Stomach (tissue), 9 donors: ENCODE measurements around the gene SND1. TPM values are rescaled to one million over a fixed set of nuclear protein-coding genes. Genes with fewer than 3 reads are reported as not detected.

Experiments
- DNase-seq, 2 donors: peaks; one replicate each; pipeline versions ENCODE4 v3.0.0 to v3.0.0-alpha.2; 2013 to 2019
- H3K27ac ChIP-seq, 5 donors: fragments of 200-600 bp in 4 of 5; sonication (generic) in 4 of 5; one replicate each; pipeline ENCODE4 v1.5.1; 2013 to 2019; ENCODE audit warnings: mild to moderate bottlenecking in 1 of 5, moderate library complexity in 1 of 5
- H3K27me3 ChIP-seq, 3 donors: fragments of 200-600 bp; sonication (generic); one replicate each; pipeline ENCODE4 v1.5.1; 2017 to 2019; ENCODE audit warnings: mixed run types in 1 of 3
- H3K36me3 ChIP-seq, 4 donors: fragments of 200-600 bp; sonication (generic); 1 replicate in 3 of 4; 2 replicates in 1 of 4; pipeline ENCODE4 v1.5.1; 2016 to 2019
- H3K4me1 ChIP-seq, 4 donors: fragments of 200-600 bp; sonication (generic); one replicate each; pipeline ENCODE4 v1.5.1; 2016 to 2019
- H3K4me3 ChIP-seq, 4 donors: fragments of 200-600 bp; sonication (generic) in 3 of 4; one replicate each; pipeline ENCODE4 v1.5.1; 2016 to 2019; ENCODE audit warnings: mild to moderate bottlenecking in 1 of 4
- H3K9me3 ChIP-seq, 4 donors: fragments of 200-600 bp; sonication (generic); one replicate each; pipeline ENCODE4 v1.5.1; 2016 to 2019
- CTCF ChIP-seq, 7 experiments: fragments of 450-650 bp in 4 of 7; fragments of 200-600 bp in 3 of 7; sonication (generic) in 3 of 7; IDR thresholded peaks; one replicate each; pipeline ENCODE4 v1.5.1; 2016 to 2019; ENCODE audit warnings: antibody characterized with exemption in 7 of 7, control low read depth in 2 of 7, mild to moderate bottlenecking in 1 of 7
- EP300 ChIP-seq: sonication (generic); formaldehyde crosslinking; IDR thresholded peaks from one replicate; pipeline ENCODE4 v1.6.1; 2017; ENCODE audit warnings: antibody characterized with exemption
- POLR2A ChIP-seq, 4 donors: fragments of 450-650 bp; IDR thresholded peaks; one replicate each; pipeline ENCODE4 v1.6.1; 2016; ENCODE audit warnings: antibody characterized with exemption in 4 of 4, control low read depth in 2 of 4, mild to moderate bottlenecking in 1 of 4, moderate library complexity in 1 of 4
- POLR2AphosphoS5 ChIP-seq, 3 donors: sonication (generic); formaldehyde crosslinking; IDR thresholded peaks; one replicate each; pipeline ENCODE4 v1.6.1; 2016; ENCODE audit warnings: antibody characterized with exemption in 3 of 3
- WGBS, 5 donors: extraction: QIAGEN DNeasy Blood & Tissue Kit in 3 of 5; methylation state at CpG; one replicate each; pipeline versions ENCODE4 v1.1.5 to v1.1.7; 2013 to 2018; 5-methylcytosine and 5-hydroxymethylcytosine counted together
- intact Hi-C: fragments of 100-400 bp; cut with DNase I; formaldehyde crosslinking; loops from one replicate; pipeline ENCODE4 v1.15.1; 2023; ENCODE audit warnings: low total_unique reads
- polyA plus RNA-seq, 3 donors: library from polyadenylated mRNA; stranded (reverse); fragments of 200-250 nt; gene quantifications; one replicate each; pipeline ENCODE4 v1.2.3, GENCODE V29; 2013
- total RNA-seq, 5 donors: library from RNA; depleted of rRNA; stranded (reverse); fragments of >200 nt; gene quantifications; one replicate each; pipeline versions ENCODE4 v1.1.0 to v1.2.3, GENCODE V29; 2014 to 2016
- donor health status: healthy with polysubstance abuse.
- donor health status: Bipolar disorder and iron deficiency.
- donor health status: healthy.

The SND1 gene
- total and polyA plus RNA-seq, 8 donors = 63.3 to 799 (median 126) TPM

- Histone ChIP-seq H3K4me1 (peaks cover 5 to 51% (median 20%) of the 10 kb centered on the region in 4 donors), H3K4me3 (no peak overlapping the region), H3K27ac (no peak overlapping the region), H3K9me3 (no peaks in the 10 kb centered on the region), H3K27me3 (no peaks in the 10 kb centered on the region), H3K36me3 (no peaks in the 10 kb centered on the region)
- WGBS, 5 donors = 79 to 99% (median 93%) methylated on average over 2 of the region's 2 CpGs
- intact Hi-C loops = no loop called here
- TF ChIP-seq POLR2AphosphoS5 (IDR thresholded peaks at IDR 0.05) (no peak), CTCF (IDR thresholded peaks at IDR 0.05) (no peak), POLR2A (IDR thresholded peaks at IDR 0.05) (no peak), EP300 (no peak)
- no peak for DNase-seq
These were observed 168.7 kb downstream of the SND1 start for GRCh38 chr7:127820732-127821085.

GRCh38 chr7:127821146-127821545 is 169.2 kb downstream of the SND1 start:
- Histone ChIP-seq H3K9me3 (no peaks in the 10 kb centered on the region), H3K36me3 (no peaks in the 10 kb centered on the region), H3K4me3 (no peak overlapping the region), H3K4me1 (peaks cover 1 to 46% (median 17%) of the 10 kb centered on the region in 4 donors), H3K27me3 (no peaks in the 10 kb centered on the region), H3K27ac (no peak overlapping the region)
- intact Hi-C loops = no loop called here
- WGBS, 5 donors = 69 to 92% (median 86%) methylated on average over 1 of the region's 1 CpG
- DNase-seq = no peak
- no peak for TF ChIP-seq POLR2AphosphoS5 (IDR thresholded peaks at IDR 0.05)
- TF ChIP-seq EP300 = no peak
- TF ChIP-seq POLR2A (IDR thresholded peaks at IDR 0.05) = no peak
- no peak for TF ChIP-seq CTCF (IDR thresholded peaks at IDR 0.05)

- H3K27me3 ChIP-seq = no peaks in the 10 kb centered on the region
- TF ChIP-seq POLR2A (IDR thresholded peaks at IDR 0.05) (no peak), CTCF (IDR thresholded peaks at IDR 0.05) (no peak), POLR2AphosphoS5 (IDR thresholded peaks at IDR 0.05) (peak in 1 of 3 donors; percentile 34), EP300 (no peak)
- 82 to 88% (median 83%) methylated on average over 5 of the region's 5 CpGs for WGBS, 5 donors
These were observed 171.0 kb downstream of the SND1 start for GRCh38 chr7:127822822-127823508.

GRCh38 chr7:127824682-127825081 is 172.7 kb downstream of the SND1 start:
- no peaks in the 10 kb centered on the region for H3K36me3 ChIP-seq
- DNase-seq = no peak
- no peaks in the 10 kb centered on the region for H3K9me3 ChIP-seq
- peaks cover 0 to 25% (median 9%) of the 10 kb centered on the region in 4 donors for H3K4me1 ChIP-seq
- no peak overlapping the region for H3K4me3 ChIP-seq
- TF ChIP-seq EP300 = no peak
- H3K27ac ChIP-seq = no peak overlapping the region
- WGBS, 5 donors = 26 to 83% (median 68%) methylated on average over 1 of the region's 1 CpG
- intact Hi-C loops = no loop called here
- no peaks in the 10 kb centered on the region for H3K27me3 ChIP-seq

More at GRCh38 chr7:127822822-127823508, 171.0 kb downstream of the SND1 start:
- Histone ChIP-seq H3K27ac (no peak overlapping the region), H3K4me1 (peaks cover 0 to 28% (median 9%) of the 10 kb centered on the region in 4 donors), H3K36me3 (no peaks in the 10 kb centered on the region), H3K9me3 (no peaks in the 10 kb centered on the region), H3K4me3 (no peak overlapping the region)
- intact Hi-C loops = no loop called here
- peak in 1 of 2 donors; percentile 60 for DNase-seq

GRCh38 chr7:127828843-127829500 is 177.0 kb downstream of the SND1 start:
- no peak for DNase-seq
- WGBS, 5 donors = 82 to 87% (median 83%) methylated on average over 4 of the region's 4 CpGs
- H3K9me3 ChIP-seq = no peaks in the 10 kb centered on the region

More at GRCh38 chr7:127828843-127829500, 177.0 kb downstream of the SND1 start:
- intact Hi-C loops = no loop called here
- H3K27me3 ChIP-seq = no peaks in the 10 kb centered on the region
- H3K36me3 ChIP-seq = no peaks in the 10 kb centered on the region
- H3K4me1 ChIP-seq = peaks cover 0 to 25% (median 8%) of the 10 kb centered on the region in 4 donors
- TF ChIP-seq POLR2A (IDR thresholded peaks at IDR 0.05) = no peak
- no peak for TF ChIP-seq EP300
- no peak overlapping the region for H3K4me3 ChIP-seq
- H3K27ac ChIP-seq = no peak overlapping the region
